Measurements from ENCODE around the gene VSTM4. TPM values are rescaled to one million over a fixed set of nuclear protein-coding genes. Genes with fewer than 3 reads are reported as not detected.

The VSTM4 gene
- total RNA-seq, 1 donor = 4.7 TPM

DNA sequence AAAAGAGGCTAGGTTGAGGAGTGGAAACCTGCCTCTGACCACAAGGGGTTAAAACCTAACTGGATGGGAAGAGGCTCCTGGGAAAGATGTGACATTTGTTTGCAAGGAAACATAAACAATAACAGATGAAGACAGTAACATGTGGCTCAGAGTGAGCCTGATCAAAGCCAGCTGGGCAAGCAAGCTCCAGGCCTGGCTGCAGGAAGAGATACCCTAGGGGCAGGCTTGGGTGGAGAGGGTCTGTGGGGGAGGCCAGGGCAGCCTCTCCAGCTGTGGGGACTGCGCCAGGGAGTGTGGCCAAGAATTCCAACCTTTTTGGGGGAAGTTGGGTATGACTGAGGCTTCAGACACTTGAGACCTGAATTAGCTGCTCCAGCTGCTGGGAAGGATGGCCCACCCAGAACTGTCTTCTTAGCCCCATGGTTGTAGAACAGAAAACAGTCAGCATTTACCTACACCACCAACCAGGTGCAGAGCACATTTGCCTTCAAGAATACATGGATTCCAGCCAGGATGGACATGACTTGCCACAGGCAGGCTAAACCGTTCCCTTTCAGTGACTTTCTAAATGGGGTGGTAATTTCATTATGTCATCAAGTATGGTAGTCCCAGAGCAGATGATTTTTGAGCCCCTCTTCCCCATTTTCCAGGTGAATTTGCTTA is 28.9 kb upstream of the VSTM4 start:
- DNase-seq (ENCODE audit: low read depth) = peak; percentile 77
- no peak overlapping the region for H3K4me3 ChIP-seq (ENCODE audit: low read depth, low read length)
- no peak for TF ChIP-seq CTCF (IDR thresholded peaks at IDR 0.05; ENCODE audit: insufficient read depth, low read depth, low read length)

GRCh38 chr10:49143249-49143648 is 27.9 kb upstream of the VSTM4 start:
- H3K4me3 ChIP-seq (ENCODE audit: low read depth, low read length) = no peak overlapping the region
- TF ChIP-seq CTCF (IDR thresholded peaks at IDR 0.05; ENCODE audit: insufficient read depth, low read depth, low read length) = no peak
- no peak for DNase-seq (ENCODE audit: low read depth)

DNA sequence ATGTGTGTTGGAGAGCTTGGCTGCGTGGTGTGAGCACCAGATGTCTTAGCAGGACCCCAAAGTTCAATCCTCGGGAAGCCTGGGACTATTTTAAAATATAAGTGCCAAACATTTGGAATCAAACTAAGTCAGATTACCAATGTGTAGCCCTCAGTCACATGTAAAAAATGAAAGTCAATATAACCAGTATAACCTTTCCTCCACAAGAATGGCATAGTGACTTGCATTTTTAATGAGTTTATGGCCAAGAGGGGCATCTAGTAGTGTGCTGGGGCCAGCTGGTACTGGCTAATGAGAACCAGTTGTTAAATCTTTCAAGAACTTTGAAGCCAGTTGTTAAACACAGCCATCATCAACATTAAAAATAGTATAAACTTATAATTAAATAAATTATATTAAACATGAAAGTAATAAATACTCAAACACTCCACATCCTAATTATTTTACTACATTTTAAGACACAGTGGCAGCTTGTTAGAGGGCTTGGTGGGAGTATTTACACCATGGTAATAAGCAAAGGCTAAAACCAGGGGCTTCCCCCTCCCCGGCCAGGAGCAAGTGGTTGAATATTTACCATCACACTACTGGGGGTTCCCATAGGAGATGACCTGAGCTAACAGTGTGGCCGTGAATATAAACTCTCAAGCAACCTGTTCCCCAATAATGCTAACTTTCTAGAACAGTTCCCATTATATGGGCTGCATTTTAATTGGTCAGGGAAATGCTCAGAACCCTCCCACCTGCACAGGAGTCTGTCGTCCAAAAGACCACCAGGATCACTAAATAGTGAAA is 26.4 kb upstream of the VSTM4 start:
- H3K4me3 ChIP-seq (ENCODE audit: low read depth, low read length) = no peak overlapping the region
- DNase-seq (ENCODE audit: low read depth) = no peak
- TF ChIP-seq CTCF (IDR thresholded peaks at IDR 0.05; ENCODE audit: insufficient read depth, low read depth, low read length) = no peak

DNA sequence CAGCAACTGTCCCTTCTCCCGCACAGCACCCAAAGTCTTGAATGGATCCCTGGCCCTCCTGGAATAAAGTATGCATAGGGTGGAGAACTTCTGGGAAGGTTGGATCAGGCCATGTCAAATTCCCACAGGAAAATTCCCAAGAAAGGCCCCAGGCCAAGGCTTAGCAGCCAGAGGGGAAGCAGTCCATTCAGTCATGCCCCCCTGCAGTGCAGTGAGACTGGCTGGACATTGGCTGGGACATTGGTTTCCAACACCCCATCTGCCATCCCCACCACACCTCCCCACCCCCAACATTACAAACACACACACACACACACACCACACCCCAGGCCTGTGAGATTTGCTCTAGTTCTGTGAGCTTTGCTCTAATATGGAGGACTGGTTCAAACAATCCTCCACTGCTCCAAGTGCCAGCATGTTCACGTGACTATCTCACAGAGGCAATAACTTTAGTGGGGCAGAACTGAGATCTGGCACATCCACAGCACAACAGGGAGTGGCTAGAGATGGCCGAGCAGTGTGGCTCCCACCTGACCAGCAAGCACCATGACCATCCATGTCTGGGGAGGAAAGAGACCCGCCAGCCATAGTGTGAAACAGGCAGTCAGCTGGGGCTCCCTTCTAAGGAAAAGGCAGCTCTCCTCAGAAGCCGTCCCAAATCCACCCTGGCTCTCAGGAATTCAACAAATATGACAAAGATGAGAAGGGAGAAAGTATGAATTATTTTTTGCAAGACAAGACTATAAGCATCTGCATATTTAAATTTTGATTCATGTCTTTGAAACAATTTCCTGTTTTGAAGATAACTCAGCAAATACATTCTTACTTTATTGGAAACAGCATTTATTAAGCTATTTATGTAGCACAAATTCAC is 25.2 kb upstream of the VSTM4 start:
- no peak for DNase-seq (ENCODE audit: low read depth)

GRCh38 chr10:49139846-49140195 is 24.5 kb upstream of the VSTM4 start:
- no peak for TF ChIP-seq CTCF (IDR thresholded peaks at IDR 0.05; ENCODE audit: insufficient read depth, low read depth, low read length)
- no peak overlapping the region for H3K4me3 ChIP-seq (ENCODE audit: low read depth, low read length)
- peak; percentile 75 for DNase-seq (ENCODE audit: low read depth)

More for the DNA sequence above, 25.2 kb upstream of the VSTM4 start:
- no peak for TF ChIP-seq CTCF (IDR thresholded peaks at IDR 0.05; ENCODE audit: insufficient read depth, low read depth, low read length)
- no peak overlapping the region for H3K4me3 ChIP-seq (ENCODE audit: low read depth, low read length)

GRCh38 chr10:49139028-49139845 is 23.9 kb upstream of the VSTM4 start:
- TF ChIP-seq CTCF (IDR thresholded peaks at IDR 0.05; ENCODE audit: insufficient read depth, low read depth, low read length) = no peak
- DNase-seq (ENCODE audit: low read depth) = peak; percentile 51
- H3K4me3 ChIP-seq (ENCODE audit: low read depth, low read length) = no peak overlapping the region

All from fibroblast of villous mesenchyme (primary cell).